ENCODE measurements around the gene NSMF. TPM values are rescaled to one million over a fixed set of nuclear protein-coding genes. Genes with fewer than 3 reads are reported as not detected.

NSMF gene
- total and polyA plus RNA-seq, 2 of the 4 experiments (the other 2 are of a cell fraction): 7.7 to 40.9 TPM

GRCh38 chr9:137478962-137479861 lies 20.1 kb upstream of the NSMF start:
- Histone ChIP-seq H2BK5ac (ENCODE audit: low read depth, low read length, poor library complexity, severe bottlenecking) (no peak overlapping the region), H3K56ac (ENCODE audit: extremely low read depth, insufficient read depth, low read length) (no peak overlapping the region), H4K20me1 (ENCODE audit: insufficient read depth, low read length) (no peaks in the 10 kb centered on the region), H3K4ac (ENCODE audit: low read depth, low read length) (no peak overlapping the region), H3K4me2 (ENCODE audit: low read depth, low read length) (no peak overlapping the region), H2BK120ac (ENCODE audit: low read depth, low read length) (no peak overlapping the region), H2AFZ (replicated peaks; ENCODE audit: low read length, poor library complexity) (peak overlapping the region; percentile 34), H3K27me3 (ENCODE audit: control insufficient read depth, insufficient read depth, low read length) (peaks cover 11% of the 10 kb centered on the region; the same call in 1 of the 2 replicates), H3K4me1 (ENCODE audit: control insufficient read depth, insufficient read depth, low read length) (peaks cover 6% of the 10 kb centered on the region), H2BK15ac (ENCODE audit: low read depth, low read length) (no peak overlapping the region), H3K23ac (ENCODE audit: low read depth, low read length) (no peak overlapping the region), H2BK20ac (ENCODE audit: low read depth, low read length) (no peak overlapping the region), H3K79me1 (ENCODE audit: low read depth in 1 of 2, low read length in 2 of 2) (no peaks in the 10 kb centered on the region), H2AK5ac (ENCODE audit: low read depth, low read length) (no peak overlapping the region), H3K9me1 (ENCODE audit: insufficient read depth, low read length) (peaks cover 6% of the 10 kb centered on the region; the same call in 1 of the 2 replicates), H3K14ac (replicated peaks; ENCODE audit: low read depth, low read length) (no peak overlapping the region), H3K9me3 (ENCODE audit: control insufficient read depth, insufficient read depth, low read length) (peaks cover 13% of the 10 kb centered on the region), H4K8ac (ENCODE audit: low read depth in 2 of 2, low read length in 2 of 2) (no peak overlapping the region), H3K18ac (ENCODE audit: low read depth, low read length) (no peak overlapping the region), H2AK9ac (replicated peaks; ENCODE audit: low read depth, low read length, poor library complexity) (no peak overlapping the region), H3K4me3 (ENCODE audit: insufficient read depth, low read depth, low read length) (no peak overlapping the region), H3K9ac (ENCODE audit: low read depth, low read length) (no peak overlapping the region), H4K5ac (ENCODE audit: low read depth, low read length) (no peak overlapping the region), H3K36me3 (ENCODE audit: control insufficient read depth, insufficient read depth, low read length) (no peaks in the 10 kb centered on the region), H4K91ac (ENCODE audit: insufficient read depth, low read depth, low read length) (no peak overlapping the region), H3K27ac (ENCODE audit: insufficient read depth, low read length) (no peak overlapping the region)
- intact Hi-C loops (cut with micrococcal nuclease) (no loop called here), dilution Hi-C loops (cut with HindIII; ENCODE audit: low sequenced_read_pairs, unreplicated experiment) (no loop called here), in situ Hi-C loops (cut with MboI; ENCODE audit: low sequenced_read_pairs) (no loop called here)
- ATAC-seq (ENCODE audit: low read depth): peak; percentile 53
- POLR2A ChIA-PET (ENCODE audit: unreplicated experiment): no interaction called here
- no TSS peak for BruUV-seq (replicated peaks)
- 64% methylated on average over 31 of the region's 36 CpGs; no CpG with 5 or more reads in 1 of the 2 experiments for WGBS, 2 experiments (ENCODE audit: extremely low coverage in 2 of 2, insufficient read length in 1 of 2)
- peak; percentile 24 for DNase-seq
- CTCF ChIA-PET: interaction anchor here (0.6 kb wide), 1 partner anchor 20 kb away, joined by 6 read pairs; no protein-coding TSS in a partner anchor
- no peak for TF ChIP-seq RAD21 (IDR thresholded peaks at IDR 0.05; ENCODE audit: low read length)
- no peak for TF ChIP-seq USF2 (IDR thresholded peaks at IDR 0.05; ENCODE audit: low read depth, low read length)
- no peak for TF ChIP-seq RFX5 (IDR thresholded peaks at IDR 0.05; ENCODE audit: low read depth, low read length)
- TF ChIP-seq CEBPB (IDR thresholded peaks at IDR 0.05; ENCODE audit: low read depth, low read length): no peak
- no peak for TF ChIP-seq MAFK (IDR thresholded peaks at IDR 0.05; ENCODE audit: low read depth, low read length)
- TF ChIP-seq CTCF (conservative IDR thresholded peaks at IDR 0.05; ENCODE audit: low read depth, low read length): no peak
- TF ChIP-seq RCOR1 (IDR thresholded peaks at IDR 0.05; ENCODE audit: insufficient replicate concordance, low read length): no peak
- TF ChIP-seq FOS (IDR thresholded peaks at IDR 0.05; ENCODE audit: low read depth, low read length): no peak
- no peak for TF ChIP-seq MXI1 (IDR thresholded peaks at IDR 0.05; ENCODE audit: borderline replicate concordance, low read depth, low read length)
- no peak for TF ChIP-seq POLR2A (IDR thresholded peaks at IDR 0.05; ENCODE audit: low read depth, low read length)
- TF ChIP-seq SMC3 (IDR thresholded peaks at IDR 0.05; ENCODE audit: low read depth, low read length): no peak
- no peak for TF ChIP-seq BHLHE40 (IDR thresholded peaks at IDR 0.05; ENCODE audit: low read depth, low read length)
- no peak for TF ChIP-seq CHD1 (IDR thresholded peaks at IDR 0.05; ENCODE audit: low read depth, low read length)
- no peak for TF ChIP-seq ELK1 (IDR thresholded peaks at IDR 0.05; ENCODE audit: borderline replicate concordance, low read depth, low read length)
- TF ChIP-seq NFE2L2 (IDR thresholded peaks at IDR 0.05; ENCODE audit: low read depth, low read length): no peak

Measured in IMR-90 (cell line).